HG03521 (cell line): ENCODE measurements around the gene LRRC26.
"Not testable (repeated sequence)": the region's sequence is repeated elsewhere in the genome, so short reads cannot be mapped to it uniquely, and the experiment has no call there.

Experiments
- ATAC-seq: cut with Tn5 transposase; IDR thresholded peaks from one replicate; pipeline ENCODE4 v1.9.1; 2021; ENCODE audit warnings: mild to moderate bottlenecking, moderate library complexity; ENCODE audit not compliant: unreplicated experiment

LRRC26 gene

DNA sequence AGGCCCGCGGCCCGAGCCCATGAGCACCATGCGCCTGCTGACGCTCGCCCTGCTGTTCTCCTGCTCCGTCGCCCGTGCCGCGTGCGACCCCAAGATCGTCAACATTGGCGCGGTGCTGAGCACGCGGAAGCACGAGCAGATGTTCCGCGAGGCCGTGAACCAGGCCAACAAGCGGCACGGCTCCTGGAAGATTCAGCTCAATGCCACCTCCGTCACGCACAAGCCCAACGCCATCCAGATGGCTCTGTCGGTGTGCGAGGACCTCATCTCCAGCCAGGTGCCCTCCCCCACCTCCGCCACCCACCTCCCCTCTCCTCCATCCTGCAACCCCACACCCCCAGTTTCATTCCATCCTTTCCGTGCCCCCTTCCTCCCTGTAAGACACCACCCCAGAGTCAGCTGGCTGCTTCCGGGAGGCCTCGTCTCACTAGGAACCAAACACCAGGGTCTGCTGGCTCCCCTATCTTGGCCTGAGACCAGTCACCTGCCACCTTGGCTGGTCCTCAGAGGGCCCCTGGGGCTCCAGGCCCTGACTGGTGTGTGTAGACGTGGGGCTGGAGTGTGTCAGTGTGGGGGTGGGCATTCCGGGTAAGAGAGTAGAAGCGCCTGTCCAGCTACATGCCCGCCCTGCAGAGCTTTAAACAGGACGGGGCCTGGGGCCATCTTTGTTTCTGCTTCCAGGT, 30.2 kb downstream of the LRRC26 start:
- no peak for ATAC-seq

DNA sequence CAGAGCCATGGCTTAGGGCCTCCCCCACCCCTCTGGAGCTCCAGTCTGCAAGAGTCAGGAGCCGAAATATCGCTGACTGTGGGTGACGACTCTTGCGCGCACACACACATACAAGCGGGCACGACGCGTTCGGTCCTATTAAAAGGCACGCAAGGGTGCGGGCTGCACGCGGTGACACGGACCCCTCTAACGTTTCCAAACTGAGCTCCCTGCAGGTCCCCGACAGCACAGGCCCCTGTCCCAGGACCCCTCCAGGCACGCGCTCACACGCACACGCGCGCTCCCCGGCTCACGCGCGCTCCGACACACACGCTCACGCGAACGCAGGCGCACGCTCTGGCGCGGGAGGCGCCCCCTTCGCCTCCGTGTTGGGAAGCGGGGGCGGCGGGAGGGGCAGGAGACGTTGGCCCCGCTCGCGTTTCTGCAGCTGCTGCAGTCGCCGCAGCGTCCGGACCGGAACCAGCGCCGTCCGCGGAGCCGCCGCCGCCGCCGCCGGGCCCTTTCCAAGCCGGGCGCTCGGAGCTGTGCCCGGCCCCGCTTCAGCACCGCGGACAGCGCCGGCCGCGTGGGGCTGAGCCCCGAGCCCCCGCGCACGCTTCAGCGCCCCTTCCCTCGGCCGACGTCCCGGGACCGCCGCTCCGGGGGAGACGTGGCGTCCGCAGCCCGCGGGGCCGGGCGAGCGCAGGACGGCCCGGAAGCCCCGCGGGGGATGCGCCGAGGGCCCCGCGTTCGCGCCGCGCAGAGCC, 31.0 kb downstream of the LRRC26 start, which contains the start of gene GRIN1:
Gene GRIN1, plus strand, starts transcription at position 433 of the 746 bp plus-strand sequence. CDS start 333 bp downstream, outside the sequence.
- no peak for ATAC-seq

DNA sequence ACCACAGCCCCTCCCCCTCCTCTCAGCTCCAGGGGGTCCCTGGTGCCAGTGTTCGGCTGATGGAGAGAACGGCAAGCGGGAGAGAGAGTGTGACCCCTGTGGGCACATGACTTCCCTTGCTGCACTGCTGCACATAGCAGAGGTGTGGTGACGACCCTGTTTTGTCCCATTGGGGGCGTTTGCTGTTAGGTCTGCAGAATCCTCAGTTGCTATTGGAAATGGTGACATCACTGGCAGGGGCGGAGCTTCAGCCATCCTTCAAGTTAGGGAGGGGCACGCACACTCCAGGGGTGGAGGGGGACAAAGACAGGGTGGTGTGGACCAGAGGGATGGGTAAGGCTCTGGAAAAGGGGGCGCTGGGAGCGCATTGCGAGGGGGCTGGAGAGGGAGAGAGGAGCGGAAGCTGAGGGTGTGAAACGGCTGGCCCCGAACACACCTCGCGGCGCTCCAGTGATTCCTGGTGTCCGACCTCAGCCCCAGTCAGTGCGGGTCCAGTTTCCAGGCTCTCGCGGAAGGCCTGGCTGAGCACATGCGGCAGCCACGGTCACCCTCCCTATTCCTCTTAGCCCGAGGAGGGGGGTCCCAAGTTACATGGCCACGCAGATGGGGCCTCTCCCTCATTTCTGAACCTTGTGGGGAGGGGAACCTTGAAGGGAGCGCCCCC, 31.7 kb downstream of the LRRC26 start:
- ATAC-seq, result no peak

DNA sequence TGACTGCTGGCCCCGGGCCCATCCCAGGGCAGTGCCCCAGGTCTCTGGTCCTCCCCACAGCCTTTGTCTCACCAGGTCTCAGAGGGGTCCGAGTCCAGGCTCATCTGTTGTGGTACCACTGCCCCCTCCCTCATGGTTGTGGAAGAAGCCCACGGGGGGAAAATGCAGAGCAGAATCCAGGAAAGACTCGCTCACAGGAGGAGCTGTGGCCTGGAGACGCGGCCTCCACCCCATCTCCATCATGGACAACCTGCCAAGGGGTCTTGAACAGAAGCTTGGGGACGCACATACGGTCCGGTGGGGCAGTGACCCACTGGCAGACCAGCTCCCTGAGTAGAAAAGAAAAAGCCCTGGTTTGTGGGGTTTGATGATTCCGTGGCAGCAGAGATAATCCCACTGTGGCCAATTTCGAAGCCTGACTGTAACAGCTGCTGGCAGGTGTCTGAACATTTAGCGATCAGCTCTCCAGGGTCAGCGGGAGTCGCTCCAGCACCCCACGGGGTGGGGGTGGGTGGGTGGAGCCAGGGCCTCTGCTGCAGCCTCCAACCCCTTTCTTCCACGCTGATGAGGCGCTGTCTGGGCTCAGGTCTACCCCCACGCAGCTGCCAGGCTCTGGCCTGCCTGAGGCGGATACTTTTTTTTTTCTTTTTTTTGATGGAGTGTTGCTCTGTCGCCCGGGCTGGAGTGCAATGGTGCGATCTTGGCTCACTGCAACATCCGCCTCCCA, 32.8 kb downstream of the LRRC26 start:
- no peak for ATAC-seq

DNA sequence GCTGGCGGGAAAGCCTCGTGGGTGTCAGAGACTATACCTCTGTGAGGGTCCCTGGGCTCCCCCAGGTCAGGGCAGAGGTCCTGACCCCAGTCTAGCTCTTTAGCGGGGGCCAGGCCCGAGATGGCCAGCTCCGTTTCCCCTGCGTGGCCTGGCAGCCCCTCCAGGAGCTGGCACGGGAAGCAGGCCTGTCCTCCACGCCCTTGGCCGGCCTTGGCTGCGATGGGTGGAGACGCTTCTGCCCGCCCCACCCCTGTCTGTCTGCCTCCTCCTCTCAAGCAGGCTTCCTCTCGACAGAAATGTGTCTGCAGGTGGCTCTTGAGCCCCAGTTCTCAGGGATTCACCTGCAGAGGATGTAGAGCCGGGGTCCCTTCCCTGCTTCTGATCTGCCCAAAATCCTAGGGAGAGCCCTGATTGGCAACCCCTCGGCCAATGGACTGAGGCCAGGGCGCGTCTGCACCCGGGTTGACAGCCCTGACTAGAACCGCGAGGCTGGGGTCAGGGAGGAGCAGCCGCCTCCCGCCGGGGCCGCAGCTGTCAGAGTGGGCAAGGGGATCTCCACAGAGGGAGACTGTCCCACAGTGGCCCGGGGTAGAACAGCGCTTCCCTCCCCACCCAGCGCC, 33.5 kb downstream of the LRRC26 start:
- ATAC-seq, result no peak

DNA sequence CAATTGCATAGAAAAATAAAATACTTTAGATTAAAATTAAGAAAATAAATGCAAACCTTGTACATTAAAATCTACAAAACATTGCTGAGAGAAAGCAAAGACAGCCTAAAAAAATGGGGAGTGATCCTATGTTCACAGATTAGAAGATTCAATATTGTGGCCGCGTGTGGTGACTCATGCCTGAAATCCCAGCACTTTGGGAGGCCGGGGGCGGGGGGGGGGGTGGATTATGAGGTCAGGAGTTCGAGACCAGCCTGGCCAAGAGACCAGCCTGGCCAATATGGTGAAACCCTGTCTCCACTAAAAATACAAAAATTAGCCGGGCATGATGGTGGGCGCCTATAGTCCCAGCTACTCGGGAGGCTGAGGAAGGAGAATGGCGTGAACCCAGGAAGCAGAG, 34.7 kb downstream of the LRRC26 start:
- not testable (repeated sequence) for ATAC-seq

DNA sequence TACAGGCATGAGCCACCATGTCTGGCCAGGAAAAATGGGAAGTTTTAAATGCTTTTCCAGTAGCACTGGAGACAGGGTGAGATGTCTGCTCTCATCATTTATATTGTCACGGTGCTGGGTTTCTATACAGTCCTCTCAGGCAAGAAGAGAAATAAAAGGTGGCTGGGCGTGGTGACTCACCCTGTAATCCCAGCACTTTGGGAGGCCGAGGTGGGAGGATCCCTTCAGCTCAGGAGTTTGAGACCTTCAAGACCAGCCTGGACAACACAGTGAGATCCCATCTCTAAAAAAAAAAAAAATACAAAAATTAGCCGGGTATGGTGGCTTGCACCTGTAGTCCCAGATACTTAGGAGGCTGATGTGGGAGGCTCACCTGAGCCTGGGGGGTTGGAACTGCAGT, 35.7 kb downstream of the LRRC26 start:
- no peak for ATAC-seq

DNA sequence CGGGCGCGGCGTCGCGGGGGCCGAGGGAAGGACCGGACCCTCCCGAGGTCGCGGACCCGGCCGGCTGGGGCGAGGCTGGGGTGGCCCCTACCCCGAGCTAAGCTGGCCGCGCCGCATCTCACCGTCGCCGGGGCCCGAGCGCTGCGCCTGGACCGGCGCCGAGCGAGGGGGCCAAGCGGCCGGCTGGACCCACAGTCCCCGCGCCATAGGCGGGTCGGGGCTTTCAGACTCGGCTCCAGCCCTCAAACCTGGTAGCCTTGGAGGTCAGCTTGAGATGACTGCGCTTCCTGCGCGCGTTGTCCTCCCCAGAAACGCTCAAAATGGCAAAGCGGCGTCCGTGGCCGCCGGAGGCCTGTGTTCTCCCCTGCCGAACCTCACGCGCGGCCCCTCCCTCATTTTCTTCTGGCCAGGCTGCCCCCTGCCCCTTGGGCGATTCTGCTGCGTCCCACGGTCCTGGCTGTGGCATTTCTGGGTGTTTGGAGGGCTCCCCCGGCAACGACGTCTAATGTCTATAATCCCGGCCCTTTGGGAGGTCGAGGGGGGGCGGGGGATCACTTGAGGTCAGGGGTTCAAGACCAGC, 39.6 kb downstream of the LRRC26 start:
- peak; percentile 17 for ATAC-seq

DNA sequence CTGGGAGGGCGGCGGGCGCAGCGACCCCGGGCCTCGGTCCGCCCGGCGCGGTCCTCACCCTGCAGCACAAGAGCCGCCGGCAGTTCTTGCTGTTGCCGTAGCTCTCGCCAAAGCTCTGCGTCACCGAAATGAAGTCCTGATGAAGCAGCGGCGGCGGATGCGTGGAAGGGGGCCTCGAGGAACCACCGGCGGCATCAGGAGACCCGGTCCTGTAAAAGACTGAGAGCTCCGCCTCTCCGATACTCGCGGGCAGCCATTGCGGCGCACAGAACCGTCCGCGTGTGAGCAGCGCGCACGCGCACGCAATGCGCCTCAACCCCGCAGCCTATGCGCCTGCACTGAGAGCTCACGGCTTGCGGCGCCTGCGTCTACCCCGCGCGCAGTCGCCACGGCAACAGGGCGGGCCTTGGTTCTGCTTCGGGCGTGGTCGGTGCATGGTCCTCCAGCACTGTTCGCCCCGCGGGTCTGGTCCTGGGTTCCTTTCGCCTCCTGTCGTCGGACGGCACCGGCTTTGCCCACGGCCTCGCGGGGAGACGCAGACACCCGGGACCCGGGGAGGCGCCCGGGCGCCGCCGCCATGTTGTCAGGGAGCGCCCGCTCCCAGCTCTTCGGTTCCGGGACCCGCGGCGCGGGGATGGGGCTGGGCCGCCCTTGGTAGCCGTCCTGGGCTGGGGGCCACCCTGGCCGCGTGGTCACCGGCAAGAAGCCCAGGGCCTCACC, 40.2 kb downstream of the LRRC26 start:
- peak; percentile 78 for ATAC-seq

DNA sequence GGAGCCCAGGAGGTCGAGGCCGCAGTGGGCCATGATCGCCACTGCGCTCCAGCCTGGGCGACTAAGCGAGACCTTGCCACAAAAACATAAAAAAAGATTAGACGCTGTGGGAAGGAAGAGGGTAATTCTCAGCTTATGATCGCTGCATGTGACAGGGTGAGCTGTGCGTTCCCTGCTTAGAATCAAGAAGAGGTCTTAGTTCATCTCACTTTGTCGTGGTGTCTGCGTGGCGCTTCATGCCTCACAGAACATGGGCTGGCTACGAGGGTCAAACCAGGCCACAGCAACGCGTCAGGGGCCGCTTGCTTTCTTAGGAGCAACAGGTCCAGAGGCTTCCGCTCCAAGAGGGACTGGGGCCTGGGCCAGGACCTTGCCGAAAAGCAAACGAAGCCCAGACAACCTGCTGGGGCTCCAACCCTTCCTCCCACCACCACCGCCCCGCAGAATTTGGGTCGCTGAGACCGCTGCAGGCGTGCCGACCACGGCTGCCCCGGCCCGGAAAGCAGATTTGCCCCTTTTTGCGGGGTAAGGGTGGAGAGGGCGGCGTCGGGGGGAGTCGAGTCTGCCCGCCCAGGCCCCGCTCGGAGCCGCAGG, 40.9 kb downstream of the LRRC26 start:
- peak; percentile 9 for ATAC-seq

DNA sequence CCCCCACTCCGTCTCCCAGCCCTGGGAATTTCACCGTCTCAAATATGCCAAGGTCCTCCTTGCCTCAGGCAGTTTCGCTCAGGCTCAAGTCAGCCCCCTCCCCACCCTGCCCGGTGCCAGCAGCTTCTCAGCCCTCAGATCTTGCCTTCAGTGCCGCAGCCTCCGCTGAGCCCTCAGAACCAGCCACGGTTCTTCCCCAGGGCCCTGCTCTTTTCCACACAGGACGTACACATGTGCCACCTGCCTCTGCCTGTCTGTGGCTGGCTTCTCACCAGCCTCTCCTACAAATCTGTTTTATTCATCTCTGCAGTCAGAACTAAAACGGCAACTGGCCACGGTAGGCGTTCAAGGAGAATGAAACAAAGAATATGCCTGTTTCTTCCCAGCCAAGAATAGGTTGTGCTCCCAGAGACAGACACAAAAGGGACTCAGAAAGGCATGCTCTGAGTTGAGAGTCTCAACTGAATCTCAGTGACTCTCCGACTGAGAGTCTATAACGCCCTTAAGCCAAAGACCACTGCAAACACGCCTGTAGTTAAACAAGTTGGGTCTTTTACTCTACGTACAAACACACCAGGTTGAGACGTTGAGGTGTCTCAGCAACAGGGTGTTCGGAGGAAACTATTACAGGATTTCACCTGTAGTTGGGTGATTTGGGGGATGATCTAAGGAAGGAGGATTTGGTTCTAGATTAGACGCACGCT, 41.5 kb downstream of the LRRC26 start:
- no peak for ATAC-seq

DNA sequence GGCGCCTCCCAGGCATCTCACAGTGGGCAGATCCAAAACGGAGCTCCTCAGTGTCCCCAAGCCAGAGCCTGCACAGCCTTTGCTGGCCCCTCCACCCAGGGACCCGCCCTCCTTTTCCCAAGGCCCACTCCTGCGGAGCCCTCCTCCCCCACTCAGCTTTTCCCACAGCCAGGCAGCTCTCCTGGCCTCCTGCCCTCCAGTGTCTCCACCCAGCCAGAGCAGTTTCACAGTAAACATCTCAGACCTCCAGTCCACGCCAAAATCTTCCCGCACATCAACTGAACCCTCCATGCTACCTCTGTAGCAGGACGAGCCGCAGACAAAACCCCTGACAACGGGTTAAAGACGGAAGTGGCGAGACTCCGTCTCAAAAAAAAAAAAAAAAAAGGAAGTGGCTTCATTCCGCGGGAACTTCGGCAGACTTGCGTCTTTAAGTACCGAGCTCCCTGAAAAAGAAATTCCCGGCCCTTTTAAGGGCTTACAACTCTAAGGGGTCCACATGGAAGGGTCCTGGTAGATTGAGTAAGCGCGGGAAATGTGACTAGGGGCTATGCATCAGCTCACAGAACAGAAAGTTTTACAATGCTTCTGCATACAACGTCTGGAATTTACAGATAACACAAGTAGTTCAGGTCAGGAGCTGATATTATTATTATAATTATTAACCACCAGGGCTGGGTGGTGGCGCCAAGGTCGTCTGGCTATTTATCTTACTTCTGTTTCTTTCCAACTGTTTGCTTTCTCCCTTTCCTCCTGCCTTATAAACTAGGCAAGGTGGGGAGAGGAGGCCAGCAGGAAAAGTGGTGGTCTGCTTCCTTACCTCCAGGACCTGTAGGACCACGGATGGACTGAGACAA, 42.3 kb downstream of the LRRC26 start:
- ATAC-seq, result no peak

DNA sequence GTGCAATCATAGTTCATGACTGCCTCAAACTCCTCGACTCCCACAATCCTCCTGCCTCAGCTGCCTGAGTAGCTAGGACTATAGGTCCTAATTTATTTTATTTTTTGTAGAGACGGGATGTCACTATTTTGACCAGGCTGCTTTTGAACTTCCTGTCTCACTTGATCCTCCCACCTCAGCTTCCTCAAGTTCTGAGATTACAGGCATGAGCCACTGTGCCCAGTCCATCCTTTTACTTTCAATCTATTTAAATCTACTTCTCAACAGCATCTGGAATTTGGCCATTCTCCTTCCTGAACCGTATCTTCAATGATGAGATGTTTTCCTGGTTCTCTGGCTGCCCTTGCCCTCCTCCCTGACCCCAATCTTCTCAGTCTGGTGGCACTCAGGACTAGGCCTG, 43.1 kb downstream of the LRRC26 start:
- ATAC-seq, result no peak

DNA sequence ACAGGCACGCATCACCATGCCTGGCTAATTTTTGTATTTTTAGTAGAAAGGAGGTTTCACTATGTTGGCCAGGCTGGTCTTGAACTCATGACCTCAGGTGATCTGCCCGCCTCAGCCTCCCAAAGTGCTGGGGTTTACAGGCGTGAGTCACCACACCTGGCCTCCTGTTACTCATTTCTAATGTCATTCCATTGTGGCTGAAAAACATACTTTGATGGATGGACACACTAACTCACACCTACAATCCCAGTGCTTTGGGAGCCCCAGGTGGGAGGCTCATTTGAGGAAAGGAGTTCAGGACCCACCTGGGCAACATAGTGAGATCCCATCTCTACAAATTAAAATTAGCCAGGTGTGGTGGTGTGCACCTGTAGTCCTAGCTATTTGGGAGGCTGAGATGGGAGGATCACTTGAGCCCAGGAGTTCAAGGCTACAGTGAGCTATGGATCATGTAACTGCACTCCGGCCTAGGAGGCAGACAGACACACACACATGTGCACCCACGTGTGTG, 45.8 kb downstream of the LRRC26 start:
- not testable (repeated sequence) for ATAC-seq

DNA sequence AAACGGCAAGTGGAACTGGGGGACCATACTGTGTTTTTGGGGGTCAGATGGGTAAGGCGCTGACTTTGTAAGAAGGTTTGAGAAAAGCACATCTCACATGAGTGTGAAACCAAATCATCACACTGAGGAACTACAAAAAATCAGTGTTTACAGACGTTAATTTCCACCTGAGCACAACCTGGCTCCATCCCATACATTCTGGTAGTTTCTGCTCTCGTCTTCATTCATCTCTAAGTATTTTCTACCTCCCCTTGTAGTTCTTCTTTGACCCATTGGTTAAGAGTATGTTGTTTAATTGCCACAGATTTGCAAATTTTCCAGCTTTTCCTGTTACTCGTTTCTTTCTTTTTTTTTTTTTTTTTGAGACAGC, 46.4 kb downstream of the LRRC26 start:
- ATAC-seq, result no peak

DNA sequence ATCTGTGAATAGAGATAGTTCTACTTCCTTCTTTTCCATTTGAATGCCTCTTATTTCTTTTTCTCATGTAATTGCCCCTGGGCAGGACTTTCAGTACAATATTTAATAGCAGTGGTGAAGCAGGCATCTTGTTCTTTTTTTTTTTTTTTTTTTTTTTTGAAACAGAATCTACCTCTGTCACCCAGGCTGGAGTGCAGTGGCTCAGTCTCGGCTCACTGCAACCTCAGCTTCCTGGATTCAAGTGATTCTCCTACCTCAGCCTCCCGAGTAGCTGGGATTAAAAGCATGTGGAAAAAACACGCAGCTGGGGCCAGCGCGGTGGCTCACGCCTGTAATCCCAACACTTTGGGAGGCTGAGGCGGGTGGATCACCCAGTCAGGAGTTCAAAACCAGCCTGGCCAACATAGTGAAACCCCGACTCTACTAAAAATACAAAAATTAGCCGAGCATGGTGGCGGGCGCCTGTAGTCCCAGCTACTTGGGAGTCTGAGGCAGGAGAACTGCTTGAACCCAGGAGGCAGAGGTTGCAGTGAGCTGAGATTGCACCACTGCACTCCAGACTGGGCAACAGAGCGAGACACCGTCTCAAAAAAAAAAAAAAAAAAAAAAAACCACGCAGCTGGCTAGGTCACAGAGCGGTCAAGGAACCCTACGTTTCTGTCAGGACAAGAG, 46.9 kb downstream of the LRRC26 start:
- ATAC-seq, result not testable (repeated sequence)
